NCI-H774 (cell line): ENCODE results near the gene NDUFS4.
"Not testable (repeated sequence)": the region's sequence is repeated elsewhere in the genome, so short reads cannot be mapped to it uniquely, and the experiment has no call there.

ENCODE experiments used
- DNase-seq: peaks from one replicate; lab custom pipeline; 2025; lab: John Stamatoyannopoulos, UW

Gene NDUFS4

DNA sequence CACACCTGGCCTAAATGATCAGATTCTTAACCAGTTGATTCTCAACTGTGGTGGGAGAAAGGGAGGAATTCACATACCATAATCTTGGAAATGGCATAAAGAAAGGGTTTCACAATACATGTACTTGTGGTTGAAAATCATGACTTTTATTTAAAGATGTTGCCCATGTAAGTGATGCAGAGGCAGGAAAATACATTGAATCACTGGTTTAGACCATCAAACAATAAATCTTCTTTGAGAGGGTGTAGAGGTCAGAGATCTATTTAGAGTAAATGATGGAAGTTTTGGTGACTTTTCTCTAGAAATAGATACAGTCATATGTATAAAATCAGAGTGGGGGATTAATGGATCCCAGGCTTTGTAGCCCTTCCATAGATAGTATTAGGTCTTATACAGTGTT lies 15.4 kb downstream of the NDUFS4 start:
- DNase-seq = no peak

DNA sequence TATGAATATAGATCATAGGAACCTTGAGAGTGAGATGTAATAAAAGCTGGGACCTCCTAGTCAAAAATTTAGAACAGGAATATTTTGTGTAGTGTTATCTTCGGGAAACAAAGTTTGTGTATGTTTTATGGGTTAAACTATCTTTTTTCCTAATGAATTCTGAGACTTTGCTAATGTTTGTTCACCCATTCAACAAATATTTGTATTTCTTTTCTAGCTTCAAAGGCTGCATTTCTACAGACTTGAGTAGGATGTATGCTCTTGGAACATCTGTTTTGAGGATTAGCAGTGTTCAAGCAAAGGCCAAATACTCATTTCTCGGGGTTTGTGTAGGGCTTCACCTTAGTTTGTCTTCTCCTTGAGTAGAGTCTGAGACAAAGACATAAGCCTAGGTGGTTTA lies 16.2 kb downstream of the NDUFS4 start:
- DNase-seq = no peak

DNA sequence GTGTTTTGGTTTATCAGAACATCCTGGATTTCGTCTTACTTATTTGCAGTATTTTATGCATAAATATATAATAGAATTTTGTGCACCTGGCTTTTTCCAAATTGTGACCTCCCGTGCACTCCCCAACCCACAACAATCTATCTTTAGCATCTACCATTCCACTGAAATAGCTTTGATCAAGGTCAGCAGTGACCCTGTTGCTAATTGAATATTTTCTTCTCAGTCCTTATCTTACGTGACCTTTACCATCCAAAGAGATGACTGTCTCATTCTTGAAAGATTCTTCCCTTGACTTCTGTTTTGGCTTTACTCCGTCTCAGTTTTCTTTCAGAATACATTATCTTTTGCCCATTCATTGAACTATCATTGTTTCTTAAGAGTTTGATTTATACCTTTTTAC lies 18.4 kb downstream of the NDUFS4 start:
- no peak for DNase-seq

DNA sequence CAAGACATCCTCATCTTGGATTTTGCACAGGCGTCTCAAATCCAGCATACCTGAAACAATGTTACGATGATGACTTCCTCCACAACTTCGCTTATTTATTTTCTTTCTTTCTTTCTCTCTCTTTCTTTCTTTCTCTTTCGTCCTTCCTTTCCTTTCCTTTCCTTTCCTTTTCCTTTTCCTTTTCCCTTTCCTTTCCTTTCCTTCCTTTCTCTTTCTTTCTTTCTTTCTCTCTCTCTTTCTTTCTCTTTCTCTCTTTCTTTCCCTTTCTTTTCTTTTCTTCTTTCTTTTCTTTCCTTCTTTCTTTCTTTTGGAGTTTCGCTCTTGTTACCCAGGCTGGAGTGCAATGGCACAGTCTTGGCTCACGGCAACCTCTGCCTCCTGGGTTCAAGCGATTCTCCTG lies 20.1 kb downstream of the NDUFS4 start:
- DNase-seq = no peak

DNA sequence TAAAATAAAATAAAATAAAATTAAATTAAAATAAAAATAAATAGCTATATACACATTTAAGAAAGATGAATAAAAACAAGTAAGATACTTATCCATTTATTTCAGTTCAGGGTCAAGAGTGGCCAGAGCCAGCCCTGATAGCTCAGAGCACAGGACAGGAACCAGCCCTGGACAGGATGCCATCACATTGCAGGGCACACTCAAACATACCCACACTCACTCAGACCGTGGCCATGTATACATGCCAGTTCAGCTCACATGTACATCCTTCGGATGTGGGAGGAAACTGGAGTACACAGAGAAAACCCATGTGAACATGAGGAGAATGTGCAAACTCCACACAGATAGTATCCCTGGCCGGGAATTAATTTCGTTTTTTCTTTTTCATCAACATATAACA lies 21.8 kb downstream of the NDUFS4 start:
- DNase-seq = no peak

DNA sequence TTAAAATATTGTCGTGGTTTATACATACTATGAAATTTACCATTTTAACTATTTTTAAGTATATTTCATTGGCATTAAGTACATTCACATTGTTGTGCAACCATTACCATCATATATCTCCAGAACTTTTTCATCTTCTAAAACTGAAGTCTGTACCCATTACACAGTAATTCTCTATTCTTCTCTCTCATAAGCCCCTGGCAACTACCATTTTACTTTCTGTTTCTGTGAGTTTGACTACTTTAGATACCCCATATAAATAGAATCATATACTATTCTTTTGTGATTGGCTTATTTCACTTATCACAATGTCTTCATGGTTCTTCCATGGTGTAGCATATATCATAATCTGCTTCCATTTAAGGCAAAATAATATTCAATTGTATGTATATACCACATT lies 30.3 kb downstream of the NDUFS4 start:
- DNase-seq = no peak

DNA sequence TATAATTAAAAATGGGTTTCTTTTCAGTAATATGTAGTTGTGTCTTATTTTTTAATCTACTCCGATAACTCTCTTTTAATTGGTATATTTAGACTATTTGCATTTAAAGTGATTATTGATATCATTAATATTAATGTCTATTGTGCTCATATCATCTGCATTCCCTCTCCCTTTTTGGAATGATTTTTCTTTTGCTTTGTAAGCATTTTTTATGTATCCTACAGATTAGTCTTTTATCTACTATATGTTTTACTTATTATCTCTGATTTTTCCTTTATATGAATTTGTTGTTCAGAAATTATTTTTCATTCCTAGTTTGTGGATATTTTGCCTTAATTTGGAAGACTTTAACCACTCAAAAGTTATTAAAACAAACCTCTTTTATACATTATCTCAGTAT lies 34.0 kb downstream of the NDUFS4 start:
- no peak for DNase-seq

DNA sequence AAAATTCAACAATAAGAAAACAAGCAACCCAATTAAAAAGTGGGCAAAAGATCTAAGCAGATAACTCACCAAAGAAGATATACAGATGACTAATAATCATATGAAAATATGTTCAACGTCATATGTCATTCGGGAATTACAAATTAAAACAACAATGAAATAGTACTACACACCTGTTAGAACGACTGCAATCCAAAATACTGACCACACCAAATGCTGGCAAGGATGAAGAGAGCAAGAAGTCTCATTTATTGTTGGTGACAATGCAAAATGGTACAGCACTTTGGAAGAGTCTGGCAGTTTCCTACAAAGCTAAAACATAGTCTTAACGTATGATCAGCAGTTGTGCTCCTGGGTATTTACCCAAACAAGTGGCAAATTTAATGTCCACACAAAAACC lies 37.5 kb downstream of the NDUFS4 start:
- DNase-seq = no peak

DNA sequence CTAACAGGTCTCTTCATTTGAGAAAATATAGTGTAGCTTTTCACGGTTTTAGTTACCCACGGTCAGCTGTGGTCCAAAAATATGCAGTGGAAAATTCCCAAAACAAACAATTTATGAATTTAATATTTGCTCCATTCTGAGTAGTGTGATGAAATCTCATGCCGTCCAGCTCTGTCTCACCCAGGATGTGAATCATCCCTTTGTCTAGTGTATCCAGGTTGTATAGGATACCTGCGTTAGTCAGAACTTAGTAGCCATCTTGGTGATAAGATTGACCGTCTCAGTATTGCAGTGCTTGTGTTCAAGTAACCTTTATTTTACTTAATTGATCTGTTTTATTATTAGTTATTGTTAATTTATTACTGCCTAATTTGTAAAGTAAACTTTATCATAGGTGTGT lies 41.1 kb downstream of the NDUFS4 start:
- DNase-seq = no peak

DNA sequence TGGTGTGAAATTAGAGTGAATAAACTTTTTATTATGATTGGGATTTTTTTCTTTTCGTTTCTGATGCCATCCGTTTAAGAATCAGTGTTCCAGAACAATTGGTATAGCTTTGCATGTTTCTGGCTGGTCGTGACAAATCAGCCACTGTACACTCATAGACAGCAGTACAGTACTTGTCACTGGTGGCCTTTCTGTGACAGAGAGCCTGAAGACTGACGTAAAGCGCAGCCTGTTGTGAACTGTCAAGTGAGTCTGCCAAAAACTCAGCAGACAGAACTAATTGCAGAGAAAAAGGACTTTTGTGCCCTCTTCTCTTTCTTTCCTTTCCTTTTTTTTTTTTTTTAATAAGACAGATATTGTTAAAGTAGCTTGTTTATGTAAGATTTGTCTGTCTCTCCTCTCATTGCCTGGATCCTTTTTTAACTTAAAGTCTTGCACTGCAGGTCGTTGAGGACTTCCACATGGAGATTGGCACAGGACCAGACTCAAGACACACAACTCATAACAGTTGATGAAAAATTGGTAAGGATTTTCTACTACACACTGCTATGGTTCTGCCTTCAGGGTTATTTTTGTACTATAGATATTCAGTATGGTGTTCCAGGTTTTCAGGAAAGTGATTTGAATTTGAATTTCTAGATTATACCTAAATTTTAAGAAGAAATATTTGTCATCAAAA lies 42.7 kb downstream of the NDUFS4 start:
- DNase-seq = no peak

DNA sequence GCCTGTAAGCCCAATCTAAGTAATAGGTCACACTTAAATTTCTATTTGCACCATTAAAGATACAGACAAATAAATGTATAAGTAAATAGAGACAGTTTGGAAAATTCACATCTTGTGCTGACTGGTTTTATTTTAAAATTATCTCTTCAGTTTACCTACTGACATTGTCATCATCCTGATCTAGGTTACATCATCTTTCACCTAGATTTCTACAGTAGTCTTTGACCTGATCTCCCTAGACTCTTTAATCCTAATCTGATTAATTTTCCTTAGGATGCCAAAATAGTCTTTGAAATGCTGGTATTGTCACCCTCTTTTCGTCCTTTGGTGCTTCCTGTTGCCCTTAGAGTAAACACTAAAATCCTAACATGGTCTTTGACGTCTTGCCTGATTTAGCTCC lies 43.9 kb downstream of the NDUFS4 start:
- no peak for DNase-seq

DNA sequence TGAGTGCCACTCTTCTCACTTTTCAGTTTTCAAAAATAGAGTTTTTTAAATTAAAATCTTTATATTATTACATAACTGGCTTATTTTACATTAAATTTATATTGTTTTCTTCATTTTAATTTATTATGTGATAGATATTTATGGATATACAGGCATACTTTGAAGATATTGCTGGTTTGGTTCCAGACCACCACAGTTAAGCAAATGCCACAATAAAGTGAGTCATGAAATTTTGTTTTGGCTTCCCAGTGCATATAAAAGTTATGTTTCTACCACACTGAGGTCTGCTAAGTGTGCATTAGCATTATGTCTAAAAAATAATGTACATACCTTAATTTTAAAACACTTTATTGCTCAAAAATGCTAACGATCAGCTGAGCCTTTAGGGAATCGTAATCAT lies 47.4 kb downstream of the NDUFS4 start:
- no peak for DNase-seq

DNA sequence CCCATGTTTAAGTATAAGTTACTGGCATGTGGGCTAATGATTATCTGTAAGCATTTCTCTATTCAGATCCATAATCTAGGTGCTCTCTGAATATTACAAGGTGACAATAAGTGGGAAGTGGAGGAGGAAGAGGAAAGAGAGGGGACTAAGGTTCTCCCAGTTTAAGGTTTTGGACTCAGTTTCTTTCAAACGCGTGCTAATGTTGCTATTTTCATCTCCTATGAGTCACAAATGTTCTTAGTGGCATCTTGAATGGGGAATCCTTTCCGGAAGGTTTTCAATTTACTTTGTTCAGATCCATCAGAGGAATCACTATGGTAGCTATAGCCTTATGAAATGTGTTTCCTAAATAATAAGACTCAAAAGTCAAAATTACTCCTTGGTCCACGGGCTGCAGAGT lies 48.5 kb downstream of the NDUFS4 start:
- not testable (repeated sequence) for DNase-seq

DNA sequence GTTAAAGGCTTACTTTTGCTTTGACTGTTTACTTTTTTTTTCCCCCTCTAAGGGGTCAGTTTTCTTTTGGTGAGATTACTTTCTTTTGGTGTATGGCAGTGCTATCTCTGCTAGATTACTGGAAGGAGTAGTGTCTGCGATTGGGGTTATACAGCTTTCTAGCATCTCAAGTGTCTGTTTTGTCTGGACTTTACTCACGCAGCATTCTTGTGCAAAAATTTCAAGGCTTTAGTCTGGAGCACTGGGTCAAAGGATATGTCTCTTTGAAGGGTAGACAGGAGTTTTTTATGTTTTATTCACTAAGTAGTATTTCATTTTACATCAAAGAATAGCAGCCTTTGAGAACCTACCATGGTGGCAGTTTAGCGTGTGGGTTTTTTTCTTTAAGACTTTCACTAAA lies 52.6 kb downstream of the NDUFS4 start:
- DNase-seq = no peak

DNA sequence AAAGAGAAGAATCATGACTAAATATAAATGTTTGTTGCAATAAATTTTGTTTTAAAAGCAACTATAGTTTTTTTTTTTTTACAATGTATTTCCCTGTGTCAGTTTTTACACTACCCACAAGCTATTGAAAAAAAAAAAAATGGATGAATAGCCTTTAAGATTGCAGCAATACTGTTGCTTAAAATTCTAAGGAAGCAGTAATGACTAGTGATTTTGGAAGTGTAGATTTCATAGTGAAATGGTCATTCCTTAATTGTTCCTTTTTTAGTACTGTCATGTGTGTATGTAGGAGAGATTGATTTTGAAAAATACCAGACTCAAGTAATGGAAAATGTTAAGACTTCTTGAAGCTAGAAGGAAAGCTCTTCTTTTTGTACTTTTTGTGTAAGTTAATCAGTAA lies 53.1 kb downstream of the NDUFS4 start:
- DNase-seq = no peak

DNA sequence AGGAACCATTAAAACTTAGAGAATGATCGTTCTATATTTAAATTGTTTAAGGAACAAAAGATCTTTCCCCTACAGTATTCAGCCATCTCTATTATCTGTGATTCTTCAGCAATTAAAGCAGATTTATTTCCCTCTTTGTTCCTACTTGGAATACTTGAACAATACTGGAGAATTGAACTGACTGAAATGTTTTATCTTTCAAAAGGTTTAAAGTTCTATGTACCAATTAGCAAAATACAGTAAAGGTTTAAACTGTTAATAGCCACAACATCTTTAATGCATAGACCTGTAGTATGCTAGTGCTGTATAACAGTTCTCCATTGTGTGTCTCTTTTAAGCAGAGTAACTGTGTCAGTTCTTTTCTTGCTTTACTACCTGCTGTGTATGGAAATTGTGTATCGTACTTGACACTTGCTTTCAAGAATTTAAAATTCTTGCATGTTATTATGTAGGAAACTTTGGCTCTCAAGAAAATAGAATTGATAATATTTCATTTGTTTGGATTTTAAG lies 54.0 kb downstream of the NDUFS4 start:
- DNase-seq = no peak

DNA sequence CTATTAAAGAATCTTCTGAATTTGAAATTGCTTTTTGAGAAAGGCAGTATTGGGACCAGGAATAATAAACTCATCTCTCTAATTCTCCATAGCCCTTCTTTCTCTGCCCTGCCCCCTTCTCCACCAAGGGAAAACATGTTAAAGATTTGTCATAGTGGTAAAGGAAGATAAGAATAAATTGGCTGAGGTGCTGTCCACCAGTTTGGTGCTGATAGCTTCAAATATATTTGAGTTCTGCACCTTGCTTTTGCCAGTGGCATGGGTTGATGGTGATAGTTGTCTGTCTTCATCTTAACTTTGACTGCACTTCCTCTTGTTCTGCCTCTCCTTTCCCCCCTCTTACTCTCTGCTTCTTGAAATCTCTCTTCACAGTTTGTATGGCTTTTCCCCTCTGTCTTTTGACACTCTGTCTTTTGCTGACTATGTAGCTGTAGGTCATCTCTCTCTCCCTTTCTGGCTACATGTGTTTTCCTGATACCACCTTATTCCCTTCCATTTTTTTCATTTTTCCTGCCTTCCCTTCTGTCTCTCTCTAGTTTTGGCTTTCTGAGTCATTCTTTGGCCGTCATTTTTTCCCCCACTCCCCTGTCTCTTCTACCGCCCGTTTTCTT lies 56.6 kb downstream of the NDUFS4 start:
- no peak for DNase-seq

DNA sequence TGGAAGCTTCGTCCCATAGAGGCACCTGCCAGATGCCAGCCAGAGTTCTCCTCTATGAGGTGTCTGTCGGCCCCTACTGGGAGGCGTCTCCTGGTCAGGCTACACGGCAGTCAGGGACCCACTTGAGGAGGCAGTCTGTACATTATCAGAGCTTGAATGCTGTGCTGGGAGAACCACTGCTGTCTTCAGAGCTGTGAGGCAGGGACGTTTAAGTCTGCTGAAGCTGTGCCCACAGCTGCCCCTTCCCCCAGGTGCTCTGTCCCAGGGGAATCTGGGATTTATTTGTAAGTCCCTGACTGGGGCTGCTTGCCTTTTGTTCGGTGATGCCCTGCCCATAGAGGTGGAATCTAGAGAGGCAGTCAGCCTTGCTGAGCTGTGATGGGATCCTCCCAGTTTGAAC lies 70.8 kb downstream of the NDUFS4 start:
- DNase-seq = no peak

DNA sequence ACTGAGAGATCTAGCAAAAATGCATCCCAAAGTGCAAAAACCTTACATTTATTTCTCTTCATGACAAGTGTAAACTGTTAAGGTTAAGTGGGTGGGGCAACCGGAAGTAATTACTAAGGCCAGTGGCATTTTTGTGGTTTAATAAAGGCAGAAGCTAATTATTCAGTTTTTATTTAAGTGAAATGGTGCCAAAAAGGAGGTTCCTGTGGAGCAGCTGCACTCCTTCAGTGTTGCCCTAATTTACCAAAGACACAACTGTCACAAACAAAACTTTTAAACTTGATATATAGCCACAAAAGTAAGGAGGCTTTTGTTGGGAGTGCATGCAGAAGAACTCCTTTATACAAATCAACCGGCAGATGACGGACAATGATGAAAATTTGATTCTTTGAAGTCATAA lies 81.6 kb downstream of the NDUFS4 start:
- DNase-seq = no peak

DNA sequence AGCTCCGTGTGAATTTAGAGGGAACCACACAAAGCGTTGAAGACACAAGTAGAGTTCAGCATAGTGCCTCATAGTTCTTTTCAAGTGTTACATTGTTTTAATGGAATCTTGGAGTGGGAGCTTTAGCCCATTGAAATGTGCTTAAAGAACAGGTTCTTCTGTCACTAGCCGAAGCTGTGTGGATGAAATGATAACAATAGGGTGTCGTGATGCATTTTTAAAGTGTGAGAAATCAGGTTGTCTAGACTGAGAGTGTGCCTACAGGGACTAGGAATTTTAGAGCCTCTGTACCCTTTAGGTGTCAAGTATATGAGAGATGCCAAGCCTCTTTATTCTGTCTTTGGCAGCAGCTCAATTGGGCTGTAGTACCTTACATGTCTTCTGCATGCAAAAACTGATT lies 83.0 kb downstream of the NDUFS4 start:
- no peak for DNase-seq

DNA sequence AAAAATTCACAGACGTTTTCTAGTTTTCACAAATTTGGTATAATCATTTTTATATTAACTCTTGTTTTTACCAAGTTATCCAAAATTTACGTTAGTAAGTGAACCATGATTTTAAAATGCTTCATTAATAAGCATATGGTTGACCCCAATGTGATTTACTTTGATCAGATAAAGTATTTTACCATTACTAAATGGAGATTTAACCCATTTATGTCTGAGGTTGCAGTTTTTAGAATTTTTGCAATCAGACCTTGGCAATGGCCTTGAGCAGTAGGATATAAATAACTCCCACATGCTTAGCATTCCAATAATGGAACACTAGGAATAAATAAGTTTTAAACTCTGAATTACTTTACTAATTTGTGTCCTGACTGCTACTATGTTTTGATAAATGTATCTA lies 84.6 kb downstream of the NDUFS4 start:
- DNase-seq = no peak

DNA sequence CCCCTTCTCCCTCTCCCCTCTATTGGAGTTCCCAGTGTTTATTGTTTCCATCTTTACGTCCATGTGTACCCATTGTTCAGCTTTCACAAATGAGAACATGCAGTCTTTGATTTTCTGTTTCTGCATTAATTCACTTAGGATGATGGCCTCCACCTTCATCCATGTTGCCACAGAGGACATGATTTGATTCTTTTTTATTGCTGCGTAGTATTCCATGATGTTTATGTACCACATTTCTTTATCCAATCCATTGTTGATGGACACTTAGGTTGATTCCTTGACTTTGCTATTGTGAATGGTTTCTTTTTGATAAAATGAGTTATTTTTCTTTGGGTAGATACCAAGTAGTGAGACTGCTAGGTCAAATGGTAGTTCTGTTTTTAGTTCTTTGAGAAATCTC lies 88.9 kb downstream of the NDUFS4 start:
- DNase-seq = no peak

DNA sequence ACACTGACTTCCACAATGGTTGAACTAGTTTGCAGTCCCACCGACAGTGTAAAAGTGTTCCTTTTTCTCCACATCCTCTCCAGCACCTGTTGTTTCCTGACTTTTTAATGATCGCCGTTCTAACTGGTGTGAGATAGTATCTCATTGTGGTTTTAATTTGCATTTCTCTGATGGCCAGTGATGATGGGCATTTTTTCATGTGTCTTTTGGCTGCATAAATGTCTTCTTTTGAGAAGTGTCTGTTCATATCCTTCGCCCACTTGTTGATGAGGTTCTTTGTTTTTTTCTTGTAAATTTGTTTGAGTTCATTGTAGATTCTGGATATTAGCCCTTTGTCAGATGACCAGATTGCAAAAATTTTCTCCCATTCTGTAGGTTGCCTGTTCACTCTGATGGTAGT lies 100.1 kb downstream of the NDUFS4 start:
- DNase-seq = not testable (repeated sequence)

DNA sequence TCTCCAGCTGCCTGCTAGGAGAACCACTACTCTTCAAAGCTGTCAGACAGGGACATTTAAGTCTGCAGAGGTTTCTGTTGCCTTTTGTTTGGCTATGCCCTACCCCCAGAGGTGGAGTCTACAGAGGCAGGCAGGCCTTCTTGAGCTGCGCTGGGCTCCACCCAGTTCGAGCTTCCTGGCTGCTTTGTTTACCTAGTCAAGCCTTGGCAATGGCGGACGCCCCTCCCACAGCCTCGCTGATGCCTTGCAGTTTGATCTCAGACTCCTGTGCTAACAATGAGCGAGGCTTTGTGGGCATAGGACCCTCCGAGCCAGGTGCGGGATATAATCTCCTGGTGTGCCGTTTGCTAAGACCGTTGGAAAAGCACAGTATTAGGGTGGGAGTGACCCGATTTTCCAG lies 104.9 kb downstream of the NDUFS4 start:
- not testable (repeated sequence) for DNase-seq
